ENCODE data around the gene MAEL.

The MAEL gene

GRCh38 chr1:166988974-166989515 lies at the start of gene MAEL:
Gene MAEL (plus strand): TSS chr1:166989280. CDS start chr1:166989353, 73 bp downstream.
- no peak for DNase-seq (ENCODE audit: low spot score)
- TF ChIP-seq CTCF (IDR thresholded peaks at IDR 0.05; ENCODE audit: extremely low read depth, missing control alignments): no peak

GRCh38 chr1:166939741-166940375 lies 49.2 kb upstream of the MAEL start:
- TF ChIP-seq CTCF (IDR thresholded peaks at IDR 0.05; ENCODE audit: extremely low read depth, missing control alignments): no peak
- DNase-seq (ENCODE audit: low spot score): no peak

GRCh38 chr1:166944186-166944967 lies 44.7 kb upstream of the MAEL start:
- TF ChIP-seq CTCF (IDR thresholded peaks at IDR 0.05; ENCODE audit: extremely low read depth, missing control alignments): no peak
- DNase-seq (ENCODE audit: low spot score): no peak

GRCh38 chr1:166947398-166948043 lies 41.6 kb upstream of the MAEL start:
- DNase-seq (ENCODE audit: low spot score): peak; percentile 20
- no peak for TF ChIP-seq CTCF (IDR thresholded peaks at IDR 0.05; ENCODE audit: extremely low read depth, missing control alignments)

- no peak for TF ChIP-seq CTCF (IDR thresholded peaks at IDR 0.05; ENCODE audit: extremely low read depth, missing control alignments)
- DNase-seq (ENCODE audit: low spot score): no peak
These were observed 40.2 kb upstream of the MAEL start for GRCh38 chr1:166948856-166949350.

- DNase-seq (ENCODE audit: low spot score): no peak
These were observed 38.9 kb upstream of the MAEL start for GRCh38 chr1:166950156-166950555.

More at GRCh38 chr1:166950156-166950555, 38.9 kb upstream of the MAEL start:
- no peak for TF ChIP-seq CTCF (IDR thresholded peaks at IDR 0.05; ENCODE audit: extremely low read depth, missing control alignments)
